Osteoblast (primary cell): ENCODE results near the gene ENC1. TPM values are rescaled to one million over a fixed set of nuclear protein-coding genes. Genes with fewer than 3 reads are reported as not detected.

Experiments used
- DNase-seq: peaks from one replicate; pipeline ENCODE4 v3.0.0; 2011; ENCODE audit warnings: low spot score, mixed read lengths; ENCODE audit not compliant: insufficient read length; ENCODE audit errors: missing footprints
- H2AFZ ChIP-seq: 2 replicates; pipeline ENCODE4 v1.6.0; 2011; ENCODE audit warnings: mild to moderate bottlenecking, low read length
- H3K27ac ChIP-seq: 2 replicates; pipeline ENCODE4 v1.5.1; 2011; ENCODE audit warnings: mild to moderate bottlenecking, low read depth, low read length, moderate library complexity
- H3K27me3 ChIP-seq: 2 replicates; pipeline ENCODE4 v1.6.0; 2012; ENCODE audit warnings: mild to moderate bottlenecking, control low read depth, inconsistent platforms, low read length, moderate library complexity; ENCODE audit not compliant: insufficient read depth
- H3K36me3 ChIP-seq: 2 replicates; pipeline ENCODE4 v1.5.1; 2011; ENCODE audit warnings: mild to moderate bottlenecking, low read length, control low read depth, moderate library complexity; ENCODE audit not compliant: insufficient read depth
- H3K4me1 ChIP-seq: 2 replicates; pipeline ENCODE4 v1.5.1; 2011; ENCODE audit warnings: mild to moderate bottlenecking, low read length, control low read depth, moderate library complexity; ENCODE audit not compliant: insufficient read depth
- H3K4me2 ChIP-seq: 2 replicates; pipeline ENCODE4 v1.6.0; 2011; ENCODE audit warnings: mild to moderate bottlenecking, low read length; ENCODE audit not compliant: insufficient read depth
- H3K4me3 ChIP-seq: fragments of 200-600 bp; sonication (generic); 3 replicates; pipeline ENCODE4 v1.5.1; 2012; ENCODE audit warnings: mild to moderate bottlenecking, low read length, inconsistent platforms; ENCODE audit not compliant: insufficient read depth
- H3K79me2 ChIP-seq: 2 replicates; pipeline ENCODE4 v1.6.0; 2012; ENCODE audit warnings: mild to moderate bottlenecking, low read length, control low read depth, inconsistent platforms; ENCODE audit not compliant: insufficient read depth
- H3K9me3 ChIP-seq: 2 replicates; pipeline ENCODE4 v1.5.1; 2011; ENCODE audit warnings: low read depth, low read length, control low read depth
- H4K20me1 ChIP-seq: 2 replicates; pipeline ENCODE4 v1.6.0; 2012; ENCODE audit warnings: mild to moderate bottlenecking, low read length, control low read depth; ENCODE audit not compliant: insufficient read depth
- total RNA-seq: library from RNA; depleted of rRNA; stranded (reverse); fragments of >200 nt; gene quantifications from 2 replicates; pipeline ENCODE4 v1.2.3, GENCODE V29; 2012
- TF ChIP-seq, protein P1 (sequence below): IDR thresholded peaks from 2 replicates; pipeline ENCODE4 v1.5.1; 2011; ENCODE audit warnings: mild to moderate bottlenecking, low read depth, low read length, moderate library complexity; ENCODE audit errors: extremely low read depth

Gene ENC1
- total RNA-seq, 1 donor = 109 TPM

DNA sequence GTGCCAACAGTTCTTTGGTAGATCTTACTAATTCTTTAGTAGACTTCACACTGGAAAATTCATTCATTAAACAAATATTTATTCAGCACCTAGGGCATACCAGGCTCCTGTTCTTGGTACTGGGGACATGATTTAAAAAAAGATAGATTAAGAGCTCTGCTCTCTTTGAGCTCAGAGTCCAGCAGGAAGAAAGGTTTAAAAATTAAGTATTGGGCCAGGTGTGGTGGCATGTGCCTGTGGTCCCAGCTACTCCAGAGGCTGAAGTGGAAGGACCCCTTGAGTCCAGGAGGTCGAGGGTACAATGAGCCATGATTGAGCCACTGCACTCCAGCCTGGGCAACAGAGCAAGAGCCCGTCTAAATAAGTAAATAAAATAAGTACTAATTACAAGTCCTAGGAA is 41.4 kb downstream of the ENC1 start:
- no peak overlapping the region for H2AFZ ChIP-seq
- H4K20me1 ChIP-seq = no peaks in the 10 kb centered on the region
- TF ChIP-seq, protein P1, sequence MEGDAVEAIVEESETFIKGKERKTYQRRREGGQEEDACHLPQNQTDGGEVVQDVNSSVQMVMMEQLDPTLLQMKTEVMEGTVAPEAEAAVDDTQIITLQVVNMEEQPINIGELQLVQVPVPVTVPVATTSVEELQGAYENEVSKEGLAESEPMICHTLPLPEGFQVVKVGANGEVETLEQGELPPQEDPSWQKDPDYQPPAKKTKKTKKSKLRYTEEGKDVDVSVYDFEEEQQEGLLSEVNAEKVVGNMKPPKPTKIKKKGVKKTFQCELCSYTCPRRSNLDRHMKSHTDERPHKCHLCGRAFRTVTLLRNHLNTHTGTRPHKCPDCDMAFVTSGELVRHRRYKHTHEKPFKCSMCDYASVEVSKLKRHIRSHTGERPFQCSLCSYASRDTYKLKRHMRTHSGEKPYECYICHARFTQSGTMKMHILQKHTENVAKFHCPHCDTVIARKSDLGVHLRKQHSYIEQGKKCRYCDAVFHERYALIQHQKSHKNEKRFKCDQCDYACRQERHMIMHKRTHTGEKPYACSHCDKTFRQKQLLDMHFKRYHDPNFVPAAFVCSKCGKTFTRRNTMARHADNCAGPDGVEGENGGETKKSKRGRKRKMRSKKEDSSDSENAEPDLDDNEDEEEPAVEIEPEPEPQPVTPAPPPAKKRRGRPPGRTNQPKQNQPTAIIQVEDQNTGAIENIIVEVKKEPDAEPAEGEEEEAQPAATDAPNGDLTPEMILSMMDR = no peak
- H3K4me1 ChIP-seq = peaks cover 10% of the 10 kb centered on the region
- no peaks in the 10 kb centered on the region for H3K9me3 ChIP-seq
- no peak for DNase-seq
- no peak overlapping the region for H3K27ac ChIP-seq
- H3K79me2 ChIP-seq = no peaks in the 10 kb centered on the region
- no peak overlapping the region for H3K4me3 ChIP-seq
- no peaks in the 10 kb centered on the region for H3K36me3 ChIP-seq
- no peak overlapping the region for H3K4me2 ChIP-seq
- H3K27me3 ChIP-seq = no peaks in the 10 kb centered on the region

DNA sequence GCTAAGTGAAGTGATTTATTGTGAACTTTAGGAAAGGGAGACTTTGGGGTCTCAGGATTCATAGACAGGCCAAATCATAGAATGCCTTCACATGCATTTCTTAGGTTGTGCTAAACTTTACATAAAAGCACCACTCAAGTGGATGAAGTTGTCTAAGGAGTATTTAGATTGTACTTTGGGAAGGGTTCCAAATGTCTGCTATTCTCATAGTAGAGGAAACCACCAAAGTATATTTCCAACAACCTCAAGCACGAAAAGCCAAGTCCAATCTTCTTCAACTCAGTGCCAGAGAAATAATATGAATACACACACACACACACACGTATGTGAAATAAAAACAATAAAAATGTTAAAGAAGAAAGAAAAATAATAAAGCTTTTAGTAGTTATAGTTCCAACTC is 41.8 kb downstream of the ENC1 start:
- Histone ChIP-seq H3K27me3 (no peaks in the 10 kb centered on the region), H3K27ac (no peak overlapping the region), H3K9me3 (no peaks in the 10 kb centered on the region), H3K4me2 (no peak overlapping the region), H2AFZ (no peak overlapping the region), H3K36me3 (no peaks in the 10 kb centered on the region), H3K4me1 (peaks cover 10% of the 10 kb centered on the region), H3K79me2 (no peaks in the 10 kb centered on the region), H4K20me1 (no peaks in the 10 kb centered on the region), H3K4me3 (no peak overlapping the region)
- TF ChIP-seq, protein P1 = no peak
- DNase-seq = no peak

DNA sequence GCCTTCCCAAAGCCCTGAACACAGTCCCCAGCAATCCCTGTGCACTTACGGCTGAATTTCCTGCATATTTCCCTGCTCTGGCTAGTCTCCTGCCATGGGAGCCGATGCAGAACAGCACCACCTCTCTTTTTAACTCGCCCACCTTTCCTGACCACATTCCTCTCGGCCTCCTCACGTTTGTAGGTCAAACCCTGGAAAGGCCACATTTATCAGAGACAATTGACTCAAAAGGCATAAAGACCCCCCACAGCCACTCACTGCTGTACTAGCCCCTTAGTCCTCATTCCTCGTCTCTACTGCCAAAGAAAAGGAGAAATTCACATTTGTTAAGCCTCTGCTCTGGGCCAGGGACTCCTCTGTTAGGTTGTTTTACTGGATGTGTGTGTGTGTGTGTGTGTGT is 43.6 kb downstream of the ENC1 start:
- TF ChIP-seq, protein P1 = no peak
- peaks cover 10% of the 10 kb centered on the region for H3K4me1 ChIP-seq
- no peaks in the 10 kb centered on the region for H3K27me3 ChIP-seq
- H2AFZ ChIP-seq = no peak overlapping the region
- no peak overlapping the region for H3K4me2 ChIP-seq
- DNase-seq = no peak
- H3K79me2 ChIP-seq = no peaks in the 10 kb centered on the region
- no peaks in the 10 kb centered on the region for H4K20me1 ChIP-seq
- no peaks in the 10 kb centered on the region for H3K9me3 ChIP-seq
- no peaks in the 10 kb centered on the region for H3K36me3 ChIP-seq
- no peak overlapping the region for H3K27ac ChIP-seq
- H3K4me3 ChIP-seq = no peak overlapping the region

DNA sequence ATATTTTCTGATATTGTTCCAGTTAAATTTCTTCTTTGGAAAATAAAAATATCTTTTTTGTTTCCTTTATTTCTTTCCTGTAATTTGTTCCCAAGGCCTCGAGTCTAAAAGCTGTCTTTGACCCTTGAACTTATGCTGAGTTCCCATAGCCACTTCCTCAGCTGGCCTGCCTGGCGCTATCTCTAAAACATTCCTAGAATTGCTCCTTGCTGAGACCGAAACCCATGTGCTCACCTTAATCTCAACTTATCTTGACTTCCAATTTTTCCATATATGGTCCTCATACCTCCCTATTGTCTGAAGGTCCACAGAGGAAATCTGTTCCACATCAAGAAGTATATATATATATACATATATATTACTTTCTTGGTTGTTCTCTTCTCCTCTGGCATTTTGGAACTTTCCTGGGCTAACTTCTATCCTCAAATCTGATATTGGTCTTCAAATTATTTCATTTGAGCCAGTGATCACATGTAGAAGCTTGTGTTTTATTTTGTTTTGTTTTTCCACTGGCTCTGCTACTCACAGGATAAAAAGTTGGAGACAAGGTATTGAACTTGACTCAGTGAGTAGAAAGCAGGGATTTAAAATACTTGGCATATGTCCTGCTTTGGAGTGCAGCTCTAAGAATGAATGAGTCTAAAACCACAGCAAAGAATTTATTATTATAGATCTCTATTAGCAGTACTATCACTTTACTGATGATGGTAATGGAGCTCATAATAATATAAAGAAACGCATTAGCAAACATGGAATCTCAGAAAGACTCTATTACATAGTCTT is 45.2 kb downstream of the ENC1 start:
- Histone ChIP-seq H3K27ac (peak overlapping the region; percentile 81), H3K27me3 (no peaks in the 10 kb centered on the region), H3K4me2 (no peak overlapping the region), H3K4me3 (no peak overlapping the region), H4K20me1 (no peaks in the 10 kb centered on the region), H3K4me1 (peaks cover 10% of the 10 kb centered on the region), H3K79me2 (no peaks in the 10 kb centered on the region), H2AFZ (no peak overlapping the region), H3K36me3 (no peaks in the 10 kb centered on the region), H3K9me3 (no peaks in the 10 kb centered on the region)
- peak; percentile 55 for DNase-seq
- TF ChIP-seq, protein P1 = no peak
